Gastroesophageal sphincter (tissue), 3 donors: ENCODE measurements around the gene RPL27A.

Source experiments
- EP300 ChIP-seq: sonication (generic); formaldehyde crosslinking; IDR thresholded peaks from one replicate; pipeline ENCODE4 v1.6.1; 2017; ENCODE audit warnings: antibody characterized with exemption, mild to moderate bottlenecking
- POLR2A ChIP-seq, 2 donors: fragments of 450-650 bp; IDR thresholded peaks; one replicate each; pipeline ENCODE4 v1.6.1; 2017; ENCODE audit warnings: antibody characterized with exemption in 2 of 2, mild to moderate bottlenecking in 2 of 2, moderate library complexity in 1 of 2
- POLR2AphosphoS5 ChIP-seq: sonication (generic); formaldehyde crosslinking; IDR thresholded peaks from one replicate; pipeline ENCODE4 v1.6.1; 2017; ENCODE audit warnings: antibody characterized with exemption
- TF ChIP-seq, protein P1 (sequence below), 4 experiments: fragments of 200-600 bp in 2 of 4; fragments of 450-650 bp in 2 of 4; sonication (generic) in 1 of 4; IDR thresholded peaks; one replicate each; pipeline ENCODE4 v1.5.1; 2017 to 2019; ENCODE audit warnings: antibody characterized with exemption in 4 of 4, mild to moderate bottlenecking in 2 of 4, moderate library complexity in 2 of 4

- TF ChIP-seq, protein P1, sequence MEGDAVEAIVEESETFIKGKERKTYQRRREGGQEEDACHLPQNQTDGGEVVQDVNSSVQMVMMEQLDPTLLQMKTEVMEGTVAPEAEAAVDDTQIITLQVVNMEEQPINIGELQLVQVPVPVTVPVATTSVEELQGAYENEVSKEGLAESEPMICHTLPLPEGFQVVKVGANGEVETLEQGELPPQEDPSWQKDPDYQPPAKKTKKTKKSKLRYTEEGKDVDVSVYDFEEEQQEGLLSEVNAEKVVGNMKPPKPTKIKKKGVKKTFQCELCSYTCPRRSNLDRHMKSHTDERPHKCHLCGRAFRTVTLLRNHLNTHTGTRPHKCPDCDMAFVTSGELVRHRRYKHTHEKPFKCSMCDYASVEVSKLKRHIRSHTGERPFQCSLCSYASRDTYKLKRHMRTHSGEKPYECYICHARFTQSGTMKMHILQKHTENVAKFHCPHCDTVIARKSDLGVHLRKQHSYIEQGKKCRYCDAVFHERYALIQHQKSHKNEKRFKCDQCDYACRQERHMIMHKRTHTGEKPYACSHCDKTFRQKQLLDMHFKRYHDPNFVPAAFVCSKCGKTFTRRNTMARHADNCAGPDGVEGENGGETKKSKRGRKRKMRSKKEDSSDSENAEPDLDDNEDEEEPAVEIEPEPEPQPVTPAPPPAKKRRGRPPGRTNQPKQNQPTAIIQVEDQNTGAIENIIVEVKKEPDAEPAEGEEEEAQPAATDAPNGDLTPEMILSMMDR (IDR thresholded peaks at IDR 0.05), result no peak
- TF ChIP-seq EP300 (no peak), POLR2A (IDR thresholded peaks at IDR 0.05) (no peak), POLR2AphosphoS5 (no peak)
These were observed 722 bp upstream of the RPL27A start for GRCh38 chr11:8681837-8682302.
